Measurements from ENCODE around the gene FURIN. TPM values are rescaled to one million over a fixed set of nuclear protein-coding genes. Genes with fewer than 3 reads are reported as not detected.

FURIN gene
- total RNA-seq, 1 donor from 2014 or later: 143 TPM

GRCh38 chr15:90902840-90903732 lies 34.7 kb downstream of the FURIN start, which contains the start of gene MAN2A2:
MAN2A2 (plus strand) TSS chr15:90903302; CDS start chr15:90904208, 906 bp downstream.
- Mint-ChIP-seq H3K27me3 (ENCODE audit: unreplicated experiment) (peaks cover 6% of the 10 kb centered on the region), H3K36me3 (ENCODE audit: low read depth, unreplicated experiment) (peaks cover 19% of the 10 kb centered on the region), H3K4me3 (ENCODE audit: unreplicated experiment) (peak within 1 kb of the TSS; percentile 97), H3K27ac (ENCODE audit: unreplicated experiment) (peak within 1 kb of the TSS; percentile 93), H3K9me3 (ENCODE audit: unreplicated experiment) (no peaks in the 10 kb centered on the region), H3K4me1 (ENCODE audit: unreplicated experiment) (peaks cover 12% of the 10 kb centered on the region)
- TF ChIP-seq, protein P1, sequence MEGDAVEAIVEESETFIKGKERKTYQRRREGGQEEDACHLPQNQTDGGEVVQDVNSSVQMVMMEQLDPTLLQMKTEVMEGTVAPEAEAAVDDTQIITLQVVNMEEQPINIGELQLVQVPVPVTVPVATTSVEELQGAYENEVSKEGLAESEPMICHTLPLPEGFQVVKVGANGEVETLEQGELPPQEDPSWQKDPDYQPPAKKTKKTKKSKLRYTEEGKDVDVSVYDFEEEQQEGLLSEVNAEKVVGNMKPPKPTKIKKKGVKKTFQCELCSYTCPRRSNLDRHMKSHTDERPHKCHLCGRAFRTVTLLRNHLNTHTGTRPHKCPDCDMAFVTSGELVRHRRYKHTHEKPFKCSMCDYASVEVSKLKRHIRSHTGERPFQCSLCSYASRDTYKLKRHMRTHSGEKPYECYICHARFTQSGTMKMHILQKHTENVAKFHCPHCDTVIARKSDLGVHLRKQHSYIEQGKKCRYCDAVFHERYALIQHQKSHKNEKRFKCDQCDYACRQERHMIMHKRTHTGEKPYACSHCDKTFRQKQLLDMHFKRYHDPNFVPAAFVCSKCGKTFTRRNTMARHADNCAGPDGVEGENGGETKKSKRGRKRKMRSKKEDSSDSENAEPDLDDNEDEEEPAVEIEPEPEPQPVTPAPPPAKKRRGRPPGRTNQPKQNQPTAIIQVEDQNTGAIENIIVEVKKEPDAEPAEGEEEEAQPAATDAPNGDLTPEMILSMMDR (IDR thresholded peaks at IDR 0.05; ENCODE audit: unreplicated experiment): no peak
- DNase-seq (ENCODE audit: low spot score): peak; percentile 43

DNA sequence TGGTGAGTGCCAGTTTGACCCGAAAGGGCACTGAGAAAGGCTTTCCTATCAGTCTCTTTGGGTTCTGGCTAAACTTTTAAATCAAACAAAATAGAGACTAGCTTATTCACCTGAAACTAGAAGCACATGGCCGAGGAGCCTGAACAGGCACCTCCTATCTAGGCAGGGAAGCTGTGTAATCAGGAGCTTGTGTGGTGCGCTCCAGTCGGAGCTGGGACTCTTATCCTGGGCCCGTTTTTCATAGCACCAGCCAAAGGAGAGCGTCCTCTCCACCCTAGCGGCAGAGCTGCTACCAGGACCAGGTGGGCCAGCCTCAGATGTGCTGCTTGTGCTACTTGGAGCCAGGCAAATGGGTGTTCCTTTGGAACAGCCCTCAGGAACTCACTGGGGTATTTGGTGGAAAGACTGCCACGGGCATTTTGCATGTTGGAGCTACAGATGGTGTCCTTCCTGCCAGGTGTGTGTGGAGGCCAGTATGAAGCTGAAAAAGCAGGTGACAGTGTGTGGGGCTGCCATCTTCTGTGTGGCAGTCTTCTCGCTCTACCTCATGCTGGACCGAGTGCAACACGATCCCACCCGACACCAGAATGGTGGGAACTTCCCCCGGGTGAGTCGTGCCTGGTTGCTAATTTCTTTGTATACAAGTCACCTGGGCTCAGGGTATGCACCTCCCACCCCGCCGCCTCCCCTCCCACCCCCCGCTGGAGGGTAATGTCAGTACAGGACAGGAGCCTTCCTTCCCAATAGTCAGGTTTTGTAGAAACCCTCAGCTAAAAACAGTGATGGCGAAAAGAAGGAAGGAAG lies 35.5 kb downstream of the FURIN start:
- H3K36me3 Mint-ChIP-seq (ENCODE audit: low read depth, unreplicated experiment): peaks cover 19% of the 10 kb centered on the region
- H3K9me3 Mint-ChIP-seq (ENCODE audit: unreplicated experiment): no peaks in the 10 kb centered on the region
- TF ChIP-seq, protein P1 (IDR thresholded peaks at IDR 0.05; ENCODE audit: unreplicated experiment): no peak
- H3K4me1 Mint-ChIP-seq (ENCODE audit: unreplicated experiment): peaks cover 12% of the 10 kb centered on the region
- H3K27me3 Mint-ChIP-seq (ENCODE audit: unreplicated experiment): peaks cover 5% of the 10 kb centered on the region
- peak; percentile 33 for DNase-seq (ENCODE audit: low spot score)
- H3K4me3 Mint-ChIP-seq (ENCODE audit: unreplicated experiment): peak overlapping the region; percentile 69
- no peak overlapping the region for H3K27ac Mint-ChIP-seq (ENCODE audit: unreplicated experiment)

DNA sequence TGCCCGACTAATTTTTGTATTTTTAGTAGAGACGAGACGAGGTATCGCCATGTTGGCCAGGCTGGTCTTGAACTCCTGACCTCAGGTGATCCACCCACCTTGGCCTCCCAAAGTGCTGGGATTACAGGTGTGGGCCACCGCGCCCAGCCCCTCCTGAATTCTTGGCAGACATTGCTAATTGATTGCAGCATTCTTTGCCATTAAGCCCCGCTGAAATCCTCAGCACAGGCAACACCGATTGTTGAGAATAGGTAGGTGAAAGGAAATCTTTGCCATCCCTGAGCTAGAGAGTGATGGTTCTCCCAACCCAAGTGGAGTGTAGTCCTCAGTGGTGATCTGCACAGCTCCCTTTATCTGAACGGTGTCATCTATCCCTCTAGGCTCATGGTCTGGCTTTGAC lies 36.4 kb downstream of the FURIN start:
- peaks cover 5% of the 10 kb centered on the region for H3K27me3 Mint-ChIP-seq (ENCODE audit: unreplicated experiment)
- no peak overlapping the region for H3K4me3 Mint-ChIP-seq (ENCODE audit: unreplicated experiment)
- no peak for DNase-seq (ENCODE audit: low spot score)
- TF ChIP-seq, protein P1 (IDR thresholded peaks at IDR 0.05; ENCODE audit: unreplicated experiment): no peak
- H3K9me3 Mint-ChIP-seq (ENCODE audit: unreplicated experiment): no peaks in the 10 kb centered on the region
- no peak overlapping the region for H3K27ac Mint-ChIP-seq (ENCODE audit: unreplicated experiment)
- H3K36me3 Mint-ChIP-seq (ENCODE audit: low read depth, unreplicated experiment): peaks cover 19% of the 10 kb centered on the region
- peaks cover 12% of the 10 kb centered on the region for H3K4me1 Mint-ChIP-seq (ENCODE audit: unreplicated experiment)

GRCh38 chr15:90905306-90906180 lies 37.2 kb downstream of the FURIN start:
- DNase-seq (ENCODE audit: low spot score): no peak
- peaks cover 12% of the 10 kb centered on the region for H3K4me1 Mint-ChIP-seq (ENCODE audit: unreplicated experiment)
- H3K27ac Mint-ChIP-seq (ENCODE audit: unreplicated experiment): peak overlapping the region; percentile 48
- H3K27me3 Mint-ChIP-seq (ENCODE audit: unreplicated experiment): peaks cover 5% of the 10 kb centered on the region
- no peaks in the 10 kb centered on the region for H3K9me3 Mint-ChIP-seq (ENCODE audit: unreplicated experiment)
- peaks cover 21% of the 10 kb centered on the region for H3K36me3 Mint-ChIP-seq (ENCODE audit: low read depth, unreplicated experiment)
- TF ChIP-seq, protein P1 (IDR thresholded peaks at IDR 0.05; ENCODE audit: unreplicated experiment): no peak
- H3K4me3 Mint-ChIP-seq (ENCODE audit: unreplicated experiment): peak overlapping the region; percentile 37
